Nephron progenitor cell (in vitro differentiated cells): Measurements from ENCODE around the gene MYO1E.

Experiments
- DNase-seq: peaks from one replicate; pipeline ENCODE4 v3.0.0; 2021
- H3K27ac Mint-ChIP-seq: 2 replicates; pipeline ENCODE4 v1.8.0; 2021; ENCODE audit warnings: mild to moderate bottlenecking, moderate library complexity, mixed read lengths
- H3K27me3 Mint-ChIP-seq: 2 replicates; pipeline ENCODE4 v1.8.0; 2021; ENCODE audit warnings: mild to moderate bottlenecking, low read depth, mixed read lengths; ENCODE audit not compliant: poor library complexity
- H3K36me3 Mint-ChIP-seq: 2 replicates; pipeline ENCODE4 v1.8.0; 2021; ENCODE audit warnings: low read depth, mixed read lengths
- H3K4me1 Mint-ChIP-seq: 2 replicates; pipeline ENCODE4 v1.8.0; 2021; ENCODE audit warnings: mixed read lengths
- H3K4me3 Mint-ChIP-seq: 2 replicates; pipeline ENCODE4 v1.8.0; 2021; ENCODE audit warnings: mild to moderate bottlenecking, moderate library complexity, mixed read lengths
- H3K9me3 Mint-ChIP-seq: 2 replicates; pipeline ENCODE4 v1.8.0; 2021; ENCODE audit warnings: mild to moderate bottlenecking, moderate library complexity, mixed read lengths
- TF ChIP-seq, protein P1 (sequence below): fragments of 200-600 bp; sonication (generic); IDR thresholded peaks from 2 replicates; pipeline ENCODE4 v1.5.0; 2021; ENCODE audit warnings: antibody characterized with exemption

MYO1E gene

DNA sequence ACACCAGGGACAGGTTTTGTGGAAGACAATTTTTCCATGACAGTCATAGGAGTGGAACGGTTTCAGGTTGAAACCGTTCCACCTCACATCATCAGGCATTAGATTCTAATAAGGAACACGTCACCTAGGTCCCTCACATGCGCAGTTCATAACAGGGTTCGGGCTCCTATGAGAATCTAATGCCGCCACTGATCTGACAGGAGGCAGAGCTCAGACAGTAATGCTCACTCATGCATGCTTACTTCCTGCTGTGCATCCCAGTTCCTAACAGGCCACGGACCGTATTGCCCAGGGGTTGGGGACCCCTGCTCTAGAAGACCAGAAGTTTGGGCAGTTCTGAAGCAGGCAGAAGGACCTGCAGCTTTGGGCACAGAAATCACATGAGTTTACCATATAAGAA lies 61.5 kb downstream of the MYO1E start:
- H3K27me3 Mint-ChIP-seq, result no peaks in the 10 kb centered on the region
- H3K4me1 Mint-ChIP-seq, result peaks cover 29% of the 10 kb centered on the region
- no peaks in the 10 kb centered on the region for H3K36me3 Mint-ChIP-seq
- no peak for DNase-seq
- H3K9me3 Mint-ChIP-seq, result no peaks in the 10 kb centered on the region
- H3K27ac Mint-ChIP-seq, result no peak overlapping the region
- TF ChIP-seq, protein P1, sequence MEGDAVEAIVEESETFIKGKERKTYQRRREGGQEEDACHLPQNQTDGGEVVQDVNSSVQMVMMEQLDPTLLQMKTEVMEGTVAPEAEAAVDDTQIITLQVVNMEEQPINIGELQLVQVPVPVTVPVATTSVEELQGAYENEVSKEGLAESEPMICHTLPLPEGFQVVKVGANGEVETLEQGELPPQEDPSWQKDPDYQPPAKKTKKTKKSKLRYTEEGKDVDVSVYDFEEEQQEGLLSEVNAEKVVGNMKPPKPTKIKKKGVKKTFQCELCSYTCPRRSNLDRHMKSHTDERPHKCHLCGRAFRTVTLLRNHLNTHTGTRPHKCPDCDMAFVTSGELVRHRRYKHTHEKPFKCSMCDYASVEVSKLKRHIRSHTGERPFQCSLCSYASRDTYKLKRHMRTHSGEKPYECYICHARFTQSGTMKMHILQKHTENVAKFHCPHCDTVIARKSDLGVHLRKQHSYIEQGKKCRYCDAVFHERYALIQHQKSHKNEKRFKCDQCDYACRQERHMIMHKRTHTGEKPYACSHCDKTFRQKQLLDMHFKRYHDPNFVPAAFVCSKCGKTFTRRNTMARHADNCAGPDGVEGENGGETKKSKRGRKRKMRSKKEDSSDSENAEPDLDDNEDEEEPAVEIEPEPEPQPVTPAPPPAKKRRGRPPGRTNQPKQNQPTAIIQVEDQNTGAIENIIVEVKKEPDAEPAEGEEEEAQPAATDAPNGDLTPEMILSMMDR, result no peak
- H3K4me3 Mint-ChIP-seq, result no peak overlapping the region

- H3K4me3 Mint-ChIP-seq, result no peak overlapping the region
- H3K4me1 Mint-ChIP-seq, result peaks cover 22% of the 10 kb centered on the region
- no peaks in the 10 kb centered on the region for H3K36me3 Mint-ChIP-seq
- no peaks in the 10 kb centered on the region for H3K9me3 Mint-ChIP-seq
- no peak for DNase-seq
- no peaks in the 10 kb centered on the region for H3K27me3 Mint-ChIP-seq
- TF ChIP-seq, protein P1, result no peak
- H3K27ac Mint-ChIP-seq, result no peak overlapping the region
Measured at GRCh38 chr15:59309405-59309804, 63.3 kb downstream of the MYO1E start.

DNA sequence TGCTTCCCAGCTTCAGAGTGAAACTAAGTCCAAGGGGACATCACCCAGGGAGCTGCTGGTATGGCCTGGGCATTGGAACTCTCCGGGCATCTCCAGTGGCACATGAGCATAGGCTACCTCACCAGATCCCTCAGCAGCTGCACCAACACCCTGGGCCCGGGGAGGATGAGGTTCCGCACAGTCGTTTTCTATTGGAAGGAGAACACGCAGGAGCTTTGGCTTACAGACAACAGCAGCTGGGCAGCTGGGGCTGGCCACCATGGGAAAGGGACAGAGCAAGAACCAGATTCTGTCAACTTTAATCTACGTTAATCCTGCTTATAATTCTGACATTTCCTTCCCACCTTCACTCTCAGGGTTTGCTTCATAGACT lies 65.5 kb downstream of the MYO1E start:
- TF ChIP-seq, protein P1, result no peak
- no peak for DNase-seq
- Mint-ChIP-seq H3K27me3 (no peaks in the 10 kb centered on the region), H3K9me3 (no peaks in the 10 kb centered on the region), H3K27ac (peak overlapping the region; percentile 40), H3K4me1 (peaks cover 17% of the 10 kb centered on the region), H3K4me3 (no peak overlapping the region), H3K36me3 (no peaks in the 10 kb centered on the region)

- DNase-seq, result no peak
- H3K27me3 Mint-ChIP-seq, result no peaks in the 10 kb centered on the region
- H3K4me3 Mint-ChIP-seq, result no peak overlapping the region
- H3K27ac Mint-ChIP-seq, result peak overlapping the region; percentile 40
- H3K36me3 Mint-ChIP-seq, result no peaks in the 10 kb centered on the region
- TF ChIP-seq, protein P1, result no peak
- H3K9me3 Mint-ChIP-seq, result no peaks in the 10 kb centered on the region
- H3K4me1 Mint-ChIP-seq, result peaks cover 18% of the 10 kb centered on the region
Measured at GRCh38 chr15:59306520-59307164, 66.0 kb downstream of the MYO1E start.

GRCh38 chr15:59304807-59305206 lies 67.9 kb downstream of the MYO1E start:
- peaks cover 4% of the 10 kb centered on the region for H3K27me3 Mint-ChIP-seq
- no peak for DNase-seq
- peaks cover 29% of the 10 kb centered on the region for H3K4me1 Mint-ChIP-seq
- H3K4me3 Mint-ChIP-seq, result no peak overlapping the region
- no peak overlapping the region for H3K27ac Mint-ChIP-seq
- H3K9me3 Mint-ChIP-seq, result no peaks in the 10 kb centered on the region
- no peaks in the 10 kb centered on the region for H3K36me3 Mint-ChIP-seq
- TF ChIP-seq, protein P1, result no peak
